GM18507 (cell line): ENCODE measurements around the gene CLCF1.
A peak's percentile ranks its signal among the peaks of the same experiment; 100 is the strongest.
"Not testable (repeated sequence)": the region's sequence is repeated elsewhere in the genome, so short reads cannot be mapped to it uniquely, and the experiment has no call there.

Source experiments
- DNase-seq: peaks from one replicate; pipeline ENCODE4 v3.0.0; 2011; ENCODE audit warnings: low read depth; ENCODE audit not compliant: insufficient read length; ENCODE audit errors: extremely low spot score
- FAIRE-seq: peaks from 2 replicates; lab custom pipeline; 2011; peaks lifted over from hg19 to GRCh38; lab: Jason Lieb, UNC

The CLCF1 gene

DNA sequence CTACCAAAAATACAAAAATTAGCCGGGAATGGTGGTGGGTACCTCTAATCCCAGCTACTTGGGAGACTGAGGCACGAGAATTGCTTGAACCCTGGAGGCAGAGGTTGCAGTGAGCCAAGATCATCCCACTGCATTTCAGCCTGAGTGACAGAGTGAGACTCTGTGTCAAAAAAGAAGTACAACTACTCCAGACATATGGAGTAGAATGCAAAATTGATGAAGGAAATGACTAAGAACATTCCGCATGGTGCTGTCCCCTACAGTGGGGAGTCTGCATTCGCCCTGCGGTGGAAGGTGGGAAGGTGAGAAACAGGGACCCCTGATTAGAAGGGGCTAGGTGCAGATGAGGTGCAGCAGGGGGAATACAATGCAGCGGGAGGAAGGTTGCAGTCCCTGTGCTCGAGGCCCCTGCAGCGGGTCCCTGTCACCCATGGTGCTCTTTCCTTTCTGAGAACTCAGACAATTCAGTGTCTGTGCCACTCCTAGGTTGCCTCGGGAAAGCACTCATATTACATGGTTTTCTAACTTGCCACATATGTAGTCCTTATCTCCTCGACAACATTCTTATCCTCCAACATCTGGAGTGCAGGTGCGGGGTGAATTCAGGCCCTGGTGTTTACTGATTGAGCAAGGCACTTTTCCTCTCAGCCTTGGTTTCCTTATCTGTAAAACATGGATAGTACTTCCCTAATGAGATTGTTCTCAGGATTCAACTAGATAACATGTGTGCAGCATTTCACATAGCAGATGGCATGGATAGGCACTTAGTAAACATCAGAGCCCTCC lies 25.2 kb downstream of the CLCF1 start:
- FAIRE-seq (no peak), DNase-seq (no peak)

- no peak for DNase-seq
- peak; percentile 46 for FAIRE-seq
These were observed 27.2 kb downstream of the CLCF1 start for GRCh38 chr11:67345920-67346819.

- DNase-seq (no peak), FAIRE-seq (no peak)
These were observed 28.0 kb downstream of the CLCF1 start for GRCh38 chr11:67345247-67345919.

- DNase-seq (no peak), FAIRE-seq (peak; percentile 21)
These were observed 29.1 kb downstream of the CLCF1 start for GRCh38 chr11:67344264-67344663.

DNA sequence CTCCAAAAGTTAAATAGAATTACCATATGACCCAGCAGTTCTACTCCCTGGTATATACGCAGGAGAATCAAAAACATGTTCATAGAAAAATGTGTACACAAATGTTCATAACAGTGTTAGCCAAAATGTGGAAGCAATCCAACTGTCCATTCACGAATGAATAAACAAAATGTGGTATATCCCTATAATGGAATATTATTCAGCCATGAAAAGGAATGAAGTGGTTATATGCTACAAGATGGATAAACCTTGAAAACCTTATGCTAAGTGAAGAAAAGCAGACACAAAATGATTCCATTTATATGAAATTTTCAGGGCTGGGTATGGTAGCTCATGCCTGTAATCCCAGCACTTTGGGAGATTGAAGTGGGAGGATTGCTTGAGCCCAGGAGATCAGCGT lies 36.1 kb downstream of the CLCF1 start:
- FAIRE-seq (no peak), DNase-seq (no peak)

DNA sequence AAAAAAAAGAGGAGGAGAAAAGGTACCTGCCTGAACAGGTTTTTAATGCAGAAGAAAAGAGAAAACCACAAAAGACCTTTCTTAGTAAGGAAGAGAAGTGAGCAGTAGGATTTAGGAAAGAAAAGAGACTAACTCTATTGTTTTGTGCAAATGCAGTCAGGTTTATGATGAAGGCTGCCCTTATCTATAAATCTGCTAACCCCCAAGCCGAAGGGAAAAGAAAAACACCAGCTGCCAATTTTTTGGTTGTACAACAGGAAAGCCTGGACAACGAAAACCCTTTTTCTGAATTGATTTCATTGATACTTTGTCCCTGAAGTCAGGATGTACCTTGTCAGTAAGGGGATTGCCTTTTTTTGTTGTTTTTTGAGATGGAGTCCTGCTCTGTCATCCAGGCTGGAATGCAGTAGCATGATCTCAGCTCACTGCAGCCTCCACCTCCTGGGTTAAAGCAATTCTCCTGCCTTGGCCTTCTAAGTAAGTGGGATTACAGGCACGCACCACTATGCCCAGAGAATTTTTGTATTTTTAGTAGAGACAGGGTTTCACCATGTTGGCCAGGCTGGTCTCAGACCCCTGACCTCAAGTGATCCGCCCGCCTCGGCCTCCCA lies 41.2 kb downstream of the CLCF1 start:
- FAIRE-seq (no peak), DNase-seq (no peak)

GRCh38 chr11:67323526-67323925 lies 49.9 kb downstream of the CLCF1 start:
- DNase-seq (no peak), FAIRE-seq (no peak)

- DNase-seq (no peak), FAIRE-seq (no peak)
These were observed 51.3 kb downstream of the CLCF1 start for GRCh38 chr11:67322049-67322448.

DNA sequence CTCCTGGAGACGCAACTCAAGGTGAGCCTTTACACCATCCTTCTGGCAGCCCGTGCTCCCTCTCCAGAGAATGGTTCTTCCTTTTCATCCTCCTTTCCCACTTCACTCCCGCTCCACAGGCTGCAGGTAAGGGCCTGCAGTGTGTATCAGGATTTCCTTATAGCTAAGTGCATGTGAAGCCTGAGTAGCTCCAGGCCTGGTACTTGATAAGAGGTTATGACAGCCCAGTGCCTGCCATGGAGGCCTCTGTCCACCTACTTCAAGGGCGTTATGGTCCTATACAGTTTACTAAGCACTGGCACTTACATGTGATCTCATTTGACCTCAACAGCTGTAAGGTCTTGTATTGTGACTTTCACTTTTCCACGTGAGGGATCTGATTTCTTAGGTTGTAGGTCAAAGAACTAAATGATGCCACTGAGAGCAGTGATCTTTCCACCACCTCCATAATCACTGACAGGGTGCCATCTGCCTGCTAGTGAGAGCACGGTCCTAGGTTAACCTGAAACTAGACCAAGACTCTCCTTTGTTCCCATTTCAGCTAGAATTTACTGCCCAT lies 52.0 kb downstream of the CLCF1 start:
- DNase-seq (no peak), FAIRE-seq (no peak)

GRCh38 chr11:67320691-67321090 lies 52.7 kb downstream of the CLCF1 start:
- DNase-seq = no peak
- no peak for FAIRE-seq

DNA sequence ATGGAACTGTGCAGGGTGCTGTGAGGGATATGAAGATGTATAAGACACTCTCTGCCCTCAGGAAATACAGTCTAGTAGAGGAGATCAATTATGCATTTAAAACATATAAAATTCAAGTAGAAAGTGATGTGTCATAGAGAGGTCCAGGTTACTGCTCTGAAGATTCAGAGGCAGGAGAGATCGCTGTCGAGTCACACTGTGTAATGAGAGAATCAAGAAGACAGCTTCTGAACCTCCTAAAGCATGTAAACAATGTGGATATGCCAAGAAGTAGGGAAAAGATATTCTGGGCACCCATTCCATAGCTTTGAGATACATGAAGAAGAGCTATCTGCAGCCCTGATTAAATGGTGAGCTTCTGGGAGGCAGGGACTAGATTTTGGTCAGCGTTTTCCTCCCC lies 53.4 kb downstream of the CLCF1 start:
- FAIRE-seq = no peak
- DNase-seq = no peak

DNA sequence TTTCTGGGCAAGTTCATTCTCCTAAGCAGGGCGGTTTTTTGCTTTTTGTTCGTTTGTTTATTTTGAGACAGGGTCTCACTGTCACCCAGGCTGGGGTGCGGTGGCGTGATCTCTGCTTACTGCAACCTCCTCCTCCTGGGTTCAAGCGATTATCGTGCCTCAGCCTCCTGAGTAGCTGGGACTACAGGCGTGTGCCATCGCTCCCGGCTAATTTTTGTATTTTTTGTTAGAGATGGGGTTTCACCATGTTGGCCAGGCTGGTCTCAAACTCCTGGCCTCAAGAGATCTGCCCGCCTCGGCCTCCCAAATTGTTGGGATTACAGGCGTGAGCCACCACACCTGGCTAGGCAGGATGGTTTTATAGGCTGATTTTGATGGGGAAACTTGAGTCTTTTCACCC lies 54.5 kb downstream of the CLCF1 start:
- not testable (repeated sequence) for FAIRE-seq, DNase-seq

DNA sequence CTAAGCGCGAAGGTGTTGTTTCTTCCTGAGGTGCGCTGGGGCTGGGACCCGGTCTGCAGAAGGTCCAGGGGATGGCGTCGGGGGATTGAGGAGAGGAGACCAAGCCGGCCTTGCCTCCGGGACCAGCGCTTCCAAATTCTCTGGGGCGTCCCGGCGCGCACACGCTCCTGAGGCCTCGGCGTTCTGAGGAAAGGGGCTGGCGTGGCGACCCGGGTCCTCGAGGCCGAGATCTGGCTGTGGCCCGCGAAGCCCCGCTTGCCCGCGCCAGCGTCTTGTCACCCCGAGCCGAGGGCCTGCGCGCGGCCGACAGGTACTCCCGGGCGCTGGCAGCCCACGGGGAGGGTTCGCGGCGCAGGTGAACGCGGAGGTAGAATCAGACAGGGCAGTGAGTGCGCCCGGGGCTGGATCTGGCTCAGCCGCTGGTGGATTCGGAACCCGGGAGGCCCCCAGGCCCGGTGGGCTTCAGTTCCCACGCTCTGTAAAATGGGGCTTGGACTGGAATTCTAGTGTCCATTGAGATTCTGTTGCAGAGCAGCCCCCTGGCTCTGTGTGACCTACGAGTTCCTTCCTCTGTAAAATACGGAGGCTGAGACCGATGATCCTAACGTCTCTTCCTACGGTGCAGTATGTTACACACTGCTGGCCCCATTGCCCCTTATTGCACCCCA lies 55.4 kb downstream of the CLCF1 start:
- FAIRE-seq (no peak), DNase-seq (no peak)

- DNase-seq = peak; percentile 99
- FAIRE-seq = peak; percentile 91
These were observed 56.1 kb downstream of the CLCF1 start for GRCh38 chr11:67317205-67317887.

DNA sequence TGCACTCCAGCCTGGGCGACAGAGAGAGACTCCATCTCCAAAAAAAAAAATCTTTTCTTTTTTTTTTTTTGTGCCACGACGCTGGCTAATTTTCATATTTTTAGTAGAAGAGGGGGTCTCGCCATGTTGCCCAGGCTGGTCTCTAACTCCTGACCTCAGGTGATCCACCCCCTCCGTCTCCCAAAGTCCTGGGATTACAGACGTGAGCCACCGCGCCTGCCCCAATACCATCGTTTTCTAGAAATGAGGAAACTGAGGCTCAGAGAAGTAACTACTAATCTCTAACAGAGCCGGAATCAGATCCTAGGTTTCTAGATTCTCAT lies 56.6 kb downstream of the CLCF1 start:
- DNase-seq = no peak
- no peak for FAIRE-seq

DNA sequence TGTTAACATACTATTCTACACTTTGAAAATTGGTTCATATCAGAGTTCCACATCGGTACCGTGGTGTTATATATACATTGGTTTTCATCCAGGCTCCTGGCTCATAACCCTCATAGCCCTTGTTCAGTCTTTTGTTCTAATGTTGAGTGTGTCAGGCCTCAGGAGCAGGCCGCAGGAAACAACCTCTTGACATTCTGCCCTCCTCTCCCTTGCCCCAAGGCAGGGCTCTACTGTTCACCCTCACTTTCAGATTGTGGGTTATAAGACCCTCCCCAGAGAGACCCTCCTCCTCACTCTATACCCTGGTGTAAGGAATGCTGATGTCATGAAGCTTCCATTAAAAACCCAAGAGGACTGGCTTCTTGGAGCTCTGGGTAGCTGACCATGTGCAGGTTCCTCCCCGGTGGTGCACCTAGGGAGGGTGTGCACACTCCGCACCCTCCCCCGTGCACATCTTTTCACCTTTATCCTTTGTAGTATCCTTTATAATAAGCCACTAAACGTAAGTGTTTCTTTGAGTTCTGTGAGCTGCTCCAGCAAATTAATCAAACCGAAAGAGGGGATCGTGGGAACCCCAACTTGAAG lies 58.0 kb downstream of the CLCF1 start:
- FAIRE-seq (no peak), DNase-seq (no peak)

DNA sequence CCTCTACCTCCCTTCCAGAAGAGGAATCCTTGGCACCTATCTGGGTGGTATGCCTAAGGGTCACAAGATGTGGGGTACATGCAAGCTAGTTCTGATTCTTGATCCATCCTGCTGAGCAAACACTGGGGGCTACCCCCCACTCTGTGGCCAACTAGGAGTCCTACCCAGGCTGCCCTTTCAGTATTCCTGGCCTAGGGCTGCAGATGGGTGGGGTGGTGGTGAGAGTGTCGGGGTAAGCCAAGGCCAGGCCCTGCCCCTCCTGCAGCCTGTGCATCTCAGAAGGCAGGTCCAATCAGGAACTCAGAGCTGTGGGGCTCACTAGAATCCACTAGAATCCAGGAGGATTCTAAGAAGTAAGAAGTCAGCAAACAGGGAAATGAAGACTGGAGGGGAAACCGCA lies 59.2 kb downstream of the CLCF1 start:
- no peak for DNase-seq
- no peak for FAIRE-seq
